CD8-positive, alpha-beta memory T cell (primary cell): ENCODE results near the gene SPESP1. TPM values are rescaled to one million over a fixed set of nuclear protein-coding genes. Genes with fewer than 3 reads are reported as not detected.

Source experiments
- CTCF ChIA-PET: fragments of 350-600 bp; sonication (Branson Sonifier 250); formaldehyde crosslinking; loops from one replicate; lab custom pipeline; 2021; ENCODE audit warnings: antibody characterized with exemption; lab: Charles Lee
- POLR2A ChIA-PET: fragments of 350-600 bp; sonication (Branson Sonifier 250); formaldehyde crosslinking; loops from one replicate; lab custom pipeline; 2021; ENCODE audit warnings: antibody characterized with exemption; lab: Charles Lee
- DNase-seq, 5 donors: peaks; one replicate each; pipeline versions ENCODE4 v3.0.0 to v3.0.0-alpha.2; 2020 to 2022; ENCODE audit warnings: mixed read lengths in 1 of 5
- H3K27ac ChIP-seq: one replicate; pipeline ENCODE4 v1.7.0; 2013; ENCODE audit warnings: low read depth, mild to moderate bottlenecking, low read length, moderate library complexity
- H3K27me3 ChIP-seq: 2 replicates; pipeline ENCODE4 v1.7.0; 2013; ENCODE audit warnings: low read length, mild to moderate bottlenecking; ENCODE audit not compliant: insufficient read depth, poor library complexity, severe bottlenecking
- H3K36me3 ChIP-seq: 2 replicates; pipeline ENCODE4 v1.7.0; 2013; ENCODE audit warnings: mild to moderate bottlenecking, low read length, moderate library complexity; ENCODE audit not compliant: insufficient read depth
- H3K4me1 ChIP-seq: 2 replicates; pipeline ENCODE4 v1.7.0; 2013; ENCODE audit warnings: mild to moderate bottlenecking, low read length, moderate library complexity; ENCODE audit not compliant: insufficient read depth
- H3K4me3 ChIP-seq: 2 replicates; pipeline ENCODE4 v1.7.0; 2013; ENCODE audit warnings: mild to moderate bottlenecking, low read length
- H3K9me3 ChIP-seq: 2 replicates; pipeline ENCODE4 v1.7.0; 2013; ENCODE audit warnings: mild to moderate bottlenecking, low read length
- H3K27ac Mint-ChIP-seq, 8 donors: one replicate each; pipeline ENCODE4 v1.8.0; 2020 to 2021; ENCODE audit warnings: mixed read lengths in 8 of 8, mild to moderate bottlenecking in 6 of 8, inconsistent platforms in 3 of 8, moderate library complexity in 3 of 8
- H3K27me3 Mint-ChIP-seq, 2 donors: one replicate each; pipeline ENCODE4 v1.8.0; 2020 to 2021; ENCODE audit warnings: mixed read lengths in 2 of 2, mild to moderate bottlenecking in 1 of 2, moderate library complexity in 1 of 2
- H3K36me3 Mint-ChIP-seq, 3 donors: one replicate each; pipeline ENCODE4 v1.8.0; 2020 to 2021; ENCODE audit warnings: mixed read lengths in 3 of 3, inconsistent platforms in 1 of 3, mild to moderate bottlenecking in 1 of 3
- H3K4me1 Mint-ChIP-seq, 3 donors: one replicate each; pipeline ENCODE4 v1.8.0; 2020 to 2021; ENCODE audit warnings: mixed read lengths in 3 of 3, inconsistent platforms in 1 of 3, mild to moderate bottlenecking in 1 of 3
- H3K4me3 Mint-ChIP-seq, 7 donors: one replicate each; pipeline ENCODE4 v1.8.0; 2020 to 2021; ENCODE audit warnings: mixed read lengths in 7 of 7, mild to moderate bottlenecking in 6 of 7, moderate library complexity in 4 of 7, inconsistent platforms in 2 of 7
- H3K9me3 Mint-ChIP-seq, 5 donors: one replicate each; pipeline ENCODE4 v1.8.0; 2020 to 2022; ENCODE audit warnings: mixed read lengths in 5 of 5, mild to moderate bottlenecking in 3 of 5, moderate library complexity in 2 of 5, inconsistent platforms in 1 of 5
- polyA plus RNA-seq: library from polyadenylated mRNA; unstranded; fragments of 300-500 nt; fragmentation: Illumina TruSeq; gene quantifications from one replicate; pipeline ENCODE4 v1.2.3, GENCODE V29; 2021
- total RNA-seq, 2 experiments: library from RNA; stranded (reverse); gene quantifications; one replicate each; pipeline ENCODE4 v1.2.3, GENCODE V29; 2021

The SPESP1 gene
- total and polyA plus RNA-seq, 3 experiments from 2014 or later, result 0.63 to 1.0 (median 0.86) TPM

- Histone ChIP-seq H3K4me1 (no peaks in the 10 kb centered on the region), H3K9me3 (no peaks in the 10 kb centered on the region), H3K4me3 (no peak overlapping the region), H3K27me3 (no peaks in the 10 kb centered on the region), H3K27ac (no peak overlapping the region), H3K36me3 (no peaks in the 10 kb centered on the region)
- Mint-ChIP-seq H3K27ac (no peak overlapping the region), H3K27me3 (peaks cover 24 to 43% of the 10 kb centered on the region in 2 donors), H3K4me3 (no peak overlapping the region), H3K4me1 (no peaks in the 10 kb centered on the region), H3K9me3 (no peaks in the 10 kb centered on the region), H3K36me3 (no peaks in the 10 kb centered on the region)
- ChIA-PET POLR2A (no interaction called here), CTCF (no interaction called here)
- no peak for DNase-seq
Measured at GRCh38 chr15:68900027-68900426, 30.3 kb upstream of the SPESP1 start.

GRCh38 chr15:68907396-68907923, 22.9 kb upstream of the SPESP1 start:
- POLR2A ChIA-PET, result no interaction called here
- Mint-ChIP-seq H3K27me3 (peaks cover 2 to 31% of the 10 kb centered on the region in 2 donors), H3K36me3 (no peaks in the 10 kb centered on the region), H3K4me3 (no peak overlapping the region), H3K4me1 (no peaks in the 10 kb centered on the region), H3K27ac (no peak overlapping the region), H3K9me3 (no peaks in the 10 kb centered on the region)
- no peak for DNase-seq
- Histone ChIP-seq H3K4me3 (no peak overlapping the region), H3K9me3 (no peaks in the 10 kb centered on the region), H3K27ac (no peak overlapping the region), H3K36me3 (no peaks in the 10 kb centered on the region), H3K27me3 (no peaks in the 10 kb centered on the region), H3K4me1 (no peaks in the 10 kb centered on the region)
- CTCF ChIA-PET, result no interaction called here

GRCh38 chr15:68909601-68910100, 20.7 kb upstream of the SPESP1 start:
- Mint-ChIP-seq H3K4me1 (no peaks in the 10 kb centered on the region), H3K36me3 (no peaks in the 10 kb centered on the region), H3K9me3 (no peaks in the 10 kb centered on the region), H3K4me3 (no peak overlapping the region), H3K27ac (no peak overlapping the region), H3K27me3 (peaks cover 6 to 35% of the 10 kb centered on the region in 2 donors)
- H3K4me3 ChIP-seq, result no peak overlapping the region
- no peaks in the 10 kb centered on the region for H3K36me3 ChIP-seq
- no peaks in the 10 kb centered on the region for H3K4me1 ChIP-seq
- H3K9me3 ChIP-seq, result no peaks in the 10 kb centered on the region
- POLR2A ChIA-PET, result no interaction called here
- H3K27ac ChIP-seq, result no peak overlapping the region
- CTCF ChIA-PET, result interaction anchor here (1.5 kb wide), 1 partner anchor 11 kb away, joined by 3 read pairs; no protein-coding TSS in a partner anchor
- H3K27me3 ChIP-seq, result no peaks in the 10 kb centered on the region
- DNase-seq, result no peak

GRCh38 chr15:68910341-68910740, 20.0 kb upstream of the SPESP1 start:
- CTCF ChIA-PET, result no interaction called here
- peaks cover 0 to 3% (median 2%) of the 10 kb centered on the region in 5 donors for H3K9me3 Mint-ChIP-seq

GRCh38 chr15:68910816-68911215, 19.5 kb upstream of the SPESP1 start:
- H3K4me3 Mint-ChIP-seq, result no peak overlapping the region
- H3K4me3 ChIP-seq, result no peak overlapping the region
- ChIA-PET CTCF (no interaction called here), POLR2A (no interaction called here)
- peaks cover 10 to 44% of the 10 kb centered on the region in 2 donors for H3K27me3 Mint-ChIP-seq
- H3K36me3 ChIP-seq, result no peaks in the 10 kb centered on the region
- peaks cover 0 to 5% (median 4%) of the 10 kb centered on the region in 5 donors for H3K9me3 Mint-ChIP-seq
- no peaks in the 10 kb centered on the region for H3K4me1 Mint-ChIP-seq
- H3K9me3 ChIP-seq, result no peaks in the 10 kb centered on the region
- no peak for DNase-seq
- peaks cover under 1% of the 10 kb centered on the region for H3K27me3 ChIP-seq
- H3K36me3 Mint-ChIP-seq, result peaks cover 0 to 1% (median 0%) of the 10 kb centered on the region in 3 donors
- H3K4me1 ChIP-seq, result no peaks in the 10 kb centered on the region
- no peak overlapping the region for H3K27ac Mint-ChIP-seq
- H3K27ac ChIP-seq, result no peak overlapping the region

More at GRCh38 chr15:68910341-68910740, 20.0 kb upstream of the SPESP1 start:
- Mint-ChIP-seq H3K27ac (no peak overlapping the region), H3K36me3 (peaks cover 0 to 1% (median 0%) of the 10 kb centered on the region in 3 donors), H3K4me1 (no peaks in the 10 kb centered on the region), H3K27me3 (peaks cover 10 to 40% of the 10 kb centered on the region in 2 donors), H3K4me3 (no peak overlapping the region)
- Histone ChIP-seq H3K4me3 (no peak overlapping the region), H3K36me3 (no peaks in the 10 kb centered on the region), H3K27ac (no peak overlapping the region), H3K4me1 (no peaks in the 10 kb centered on the region), H3K9me3 (no peaks in the 10 kb centered on the region), H3K27me3 (no peaks in the 10 kb centered on the region)
- no peak for DNase-seq
- POLR2A ChIA-PET, result no interaction called here

- Mint-ChIP-seq H3K4me3 (no peak overlapping the region), H3K27me3 (peaks cover 6 to 33% of the 10 kb centered on the region in 2 donors), H3K4me1 (no peaks in the 10 kb centered on the region), H3K9me3 (peaks cover 0 to 2% (median 0%) of the 10 kb centered on the region in 5 donors), H3K36me3 (no peaks in the 10 kb centered on the region), H3K27ac (no peak overlapping the region)
- Histone ChIP-seq H3K36me3 (no peaks in the 10 kb centered on the region), H3K4me3 (no peak overlapping the region), H3K4me1 (no peaks in the 10 kb centered on the region), H3K27ac (no peak overlapping the region), H3K9me3 (no peaks in the 10 kb centered on the region), H3K27me3 (no peaks in the 10 kb centered on the region)
- DNase-seq, result no peak
- POLR2A ChIA-PET, result no interaction called here
- CTCF ChIA-PET, result no interaction called here
Measured at GRCh38 chr15:68921926-68922325, 8.4 kb upstream of the SPESP1 start.

GRCh38 chr15:68924866-68925560, 5.3 kb upstream of the SPESP1 start:
- Histone ChIP-seq H3K4me1 (no peaks in the 10 kb centered on the region), H3K9me3 (no peaks in the 10 kb centered on the region), H3K27me3 (no peaks in the 10 kb centered on the region), H3K36me3 (no peaks in the 10 kb centered on the region), H3K4me3 (no peak overlapping the region), H3K27ac (no peak overlapping the region)
- ChIA-PET POLR2A (no interaction called here), CTCF (interaction anchor here (0.9 to 1.2 kb wide), 3 partner anchors 35 to 198 kb away, joined by 3 to 4 read pairs (median 4); no protein-coding TSS in a partner anchor)
- no peaks in the 10 kb centered on the region for H3K4me1 Mint-ChIP-seq
- H3K9me3 Mint-ChIP-seq, result peaks cover 0 to 3% (median 0%) of the 10 kb centered on the region in 5 donors
- H3K36me3 Mint-ChIP-seq, result no peaks in the 10 kb centered on the region
- H3K4me3 Mint-ChIP-seq, result no peak overlapping the region
- no peak overlapping the region for H3K27ac Mint-ChIP-seq
- DNase-seq, result peak; percentile 12 to 65 (median 25)
- H3K27me3 Mint-ChIP-seq, result peaks cover 10 to 31% of the 10 kb centered on the region in 2 donors

GRCh38 chr15:68933001-68933400, 2.7 kb downstream of the SPESP1 start:
- H3K27me3 ChIP-seq, result no peaks in the 10 kb centered on the region
- POLR2A ChIA-PET, result no interaction called here
- no peak overlapping the region for H3K4me3 ChIP-seq
- H3K36me3 ChIP-seq, result no peaks in the 10 kb centered on the region
- no peaks in the 10 kb centered on the region for H3K36me3 Mint-ChIP-seq
- peaks cover 6 to 13% of the 10 kb centered on the region in 2 donors for H3K27me3 Mint-ChIP-seq
- H3K4me1 Mint-ChIP-seq, result no peaks in the 10 kb centered on the region
- CTCF ChIA-PET, result no interaction called here
- no peak overlapping the region for H3K27ac Mint-ChIP-seq
- no peak overlapping the region for H3K27ac ChIP-seq
- no peak overlapping the region for H3K4me3 Mint-ChIP-seq
- peaks cover 0 to 3% (median 0%) of the 10 kb centered on the region in 5 donors for H3K9me3 Mint-ChIP-seq
- DNase-seq, result no peak
- H3K9me3 ChIP-seq, result no peaks in the 10 kb centered on the region
- no peaks in the 10 kb centered on the region for H3K4me1 ChIP-seq
